B cell (primary cell): ENCODE measurements around the gene B4GALNT4.

ENCODE experiments used
- EZH2 ChIP-seq: IDR thresholded peaks from 2 replicates; pipeline ENCODE4 v1.6.1; 2012; ENCODE audit warnings: borderline replicate concordance, low read depth, mild to moderate bottlenecking, moderate library complexity, low read length; ENCODE audit not compliant: insufficient read depth, poor library complexity, severe bottlenecking
- TF ChIP-seq, protein P1 (sequence below): fragments of 200-600 bp; IDR thresholded peaks from one replicate; pipeline ENCODE4 v1.8.0; 2022; ENCODE audit warnings: antibody characterized with exemption, mild to moderate bottlenecking

DNA sequence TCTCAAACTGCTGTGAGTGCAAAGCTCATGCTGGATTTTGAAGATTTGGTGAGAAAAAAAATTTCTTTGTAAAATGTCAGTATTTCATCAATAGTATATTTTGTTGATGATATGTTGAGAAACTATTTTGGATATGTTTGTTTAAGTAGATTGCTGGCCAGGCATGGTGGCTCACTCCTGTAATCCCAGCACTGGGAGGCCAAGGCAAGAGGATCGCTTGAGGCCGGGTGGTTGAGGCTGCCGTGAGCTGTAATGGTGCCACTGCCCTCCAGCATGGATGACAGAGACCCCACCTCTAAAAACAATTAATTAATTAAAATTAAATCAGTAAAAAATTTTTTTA lies 41.7 kb upstream of the B4GALNT4 start:
- TF ChIP-seq, protein P1, sequence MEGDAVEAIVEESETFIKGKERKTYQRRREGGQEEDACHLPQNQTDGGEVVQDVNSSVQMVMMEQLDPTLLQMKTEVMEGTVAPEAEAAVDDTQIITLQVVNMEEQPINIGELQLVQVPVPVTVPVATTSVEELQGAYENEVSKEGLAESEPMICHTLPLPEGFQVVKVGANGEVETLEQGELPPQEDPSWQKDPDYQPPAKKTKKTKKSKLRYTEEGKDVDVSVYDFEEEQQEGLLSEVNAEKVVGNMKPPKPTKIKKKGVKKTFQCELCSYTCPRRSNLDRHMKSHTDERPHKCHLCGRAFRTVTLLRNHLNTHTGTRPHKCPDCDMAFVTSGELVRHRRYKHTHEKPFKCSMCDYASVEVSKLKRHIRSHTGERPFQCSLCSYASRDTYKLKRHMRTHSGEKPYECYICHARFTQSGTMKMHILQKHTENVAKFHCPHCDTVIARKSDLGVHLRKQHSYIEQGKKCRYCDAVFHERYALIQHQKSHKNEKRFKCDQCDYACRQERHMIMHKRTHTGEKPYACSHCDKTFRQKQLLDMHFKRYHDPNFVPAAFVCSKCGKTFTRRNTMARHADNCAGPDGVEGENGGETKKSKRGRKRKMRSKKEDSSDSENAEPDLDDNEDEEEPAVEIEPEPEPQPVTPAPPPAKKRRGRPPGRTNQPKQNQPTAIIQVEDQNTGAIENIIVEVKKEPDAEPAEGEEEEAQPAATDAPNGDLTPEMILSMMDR: no peak
- TF ChIP-seq EZH2: no peak
